Stimulated activated CD8-positive, alpha-beta memory T cell treated with anti-CD3 and anti-CD28 coated beads, Interleukin-12 subunit alpha, Interleukin-12 subunit beta, amount 100 ng/mL, for 4 hours (primary cell): ENCODE data around the gene PSD.

Source experiments
- DNase-seq: peaks from one replicate; pipeline ENCODE4 v3.0.0-alpha.2; 2020; ENCODE audit warnings: low read depth

Gene PSD

GRCh38 chr10:102420181-102420713 is 1.7 kb upstream of the PSD start:
- DNase-seq: no peak

GRCh38 chr10:102419269-102420180 is 940 bp upstream of the PSD start:
- peak; percentile 52 for DNase-seq

- no peak for DNase-seq
Observed at GRCh38 chr10:102416695-102417094, 1.9 kb downstream of the PSD start.

GRCh38 chr10:102416283-102416682 is 2.3 kb downstream of the PSD start:
- DNase-seq: no peak

GRCh38 chr10:102414749-102415148 is 3.8 kb downstream of the PSD start:
- DNase-seq: no peak

GRCh38 chr10:102413806-102414561 is 4.6 kb downstream of the PSD start:
- DNase-seq: no peak

- DNase-seq: no peak
Observed at GRCh38 chr10:102413053-102413705, 5.4 kb downstream of the PSD start.

GRCh38 chr10:102412293-102412692 is 6.3 kb downstream of the PSD start:
- no peak for DNase-seq

- DNase-seq: no peak
Observed at GRCh38 chr10:102411341-102412255, 7.0 kb downstream of the PSD start.

- DNase-seq: peak; percentile 53
Observed at GRCh38 chr10:102410429-102411073, 8.0 kb downstream of the PSD start.

- DNase-seq: no peak
Observed at GRCh38 chr10:102409604-102410428, 8.8 kb downstream of the PSD start.

- peak; percentile 76 for DNase-seq
Observed at GRCh38 chr10:102408728-102409603, 9.6 kb downstream of the PSD start.

GRCh38 chr10:102408131-102408727 is 10.4 kb downstream of the PSD start:
- DNase-seq: no peak

- DNase-seq: no peak
Observed at GRCh38 chr10:102407425-102408130, 11.0 kb downstream of the PSD start.

GRCh38 chr10:102406815-102407214 is 11.8 kb downstream of the PSD start:
- no peak for DNase-seq

- no peak for DNase-seq
Observed at GRCh38 chr10:102405632-102406031, 13.0 kb downstream of the PSD start.

GRCh38 chr10:102405108-102405571 is 13.4 kb downstream of the PSD start:
- no peak for DNase-seq
